Loucy (cell line): Measurements from ENCODE around the gene TBCEL.

Source experiments
- H2AFZ ChIP-seq: fragments of 200-600 bp; sonication (generic); 2 replicates; pipeline ENCODE4 v1.6.0; 2016; ENCODE audit warnings: antibody characterized with exemption, mild to moderate bottlenecking, low read length, moderate library complexity
- H3F3A ChIP-seq: fragments of 200-600 bp; 2 replicates; pipeline ENCODE4 v1.6.0; 2016; ENCODE audit warnings: antibody characterized with exemption, low read depth, mild to moderate bottlenecking
- H3K27me3 ChIP-seq: fragments of 200-600 bp; sonication (generic); 2 replicates; pipeline ENCODE4 v1.6.1; 2014; ENCODE audit warnings: low read length, mild to moderate bottlenecking; ENCODE audit not compliant: insufficient read depth, poor library complexity, severe bottlenecking
- H3K36me3 ChIP-seq: fragments of 200-600 bp; sonication (generic); 2 replicates; pipeline ENCODE4 v1.6.1; 2016; ENCODE audit warnings: low read length; ENCODE audit not compliant: insufficient read depth
- H3K4me1 ChIP-seq: fragments of 200-600 bp; sonication (generic); 2 replicates; pipeline ENCODE4 v1.5.1; 2014; ENCODE audit warnings: low read length, mild to moderate bottlenecking; ENCODE audit not compliant: insufficient read depth, poor library complexity, severe bottlenecking
- H3K4me2 ChIP-seq: fragments of 200-600 bp; sonication (generic); 2 replicates; pipeline ENCODE4 v1.6.0; 2014; ENCODE audit warnings: antibody characterized with exemption, low read length, low read depth, mild to moderate bottlenecking; ENCODE audit not compliant: poor library complexity, severe bottlenecking
- H3K4me3 ChIP-seq: fragments of 200-600 bp; sonication (generic); 2 replicates; pipeline ENCODE4 v1.5.1; 2014; ENCODE audit warnings: low read length, mild to moderate bottlenecking, mixed read lengths; ENCODE audit not compliant: poor library complexity, severe bottlenecking
- H3K79me2 ChIP-seq: fragments of 200-600 bp; sonication (generic); 2 replicates; pipeline ENCODE4 v1.6.1; 2014; ENCODE audit warnings: low read length; ENCODE audit not compliant: insufficient read depth
- H3K9ac ChIP-seq: fragments of 200-600 bp; sonication (generic); 2 replicates; pipeline ENCODE4 v1.6.0; 2014; ENCODE audit warnings: mild to moderate bottlenecking, low read depth, low read length, moderate library complexity; ENCODE audit not compliant: poor library complexity, severe bottlenecking
- H3K9me2 ChIP-seq: fragments of 200-600 bp; sonication (generic); replicated peaks from 2 replicates; pipeline ENCODE4 v1.6.1; 2016; ENCODE audit warnings: low read depth, low read length, mixed read lengths
- H3K9me3 ChIP-seq: fragments of 200-600 bp; sonication (generic); 2 replicates; pipeline ENCODE4 v1.6.1; 2014; ENCODE audit warnings: mild to moderate bottlenecking, antibody characterized with exemption, low read length, low read depth; ENCODE audit not compliant: insufficient read depth
- H4K20me1 ChIP-seq: fragments of 200-600 bp; sonication (generic); 2 replicates; pipeline ENCODE4 v1.6.0; 2014; ENCODE audit warnings: antibody characterized with exemption, low read length, mild to moderate bottlenecking; ENCODE audit not compliant: insufficient read depth, poor library complexity, severe bottlenecking
- CTCF ChIP-seq: fragments of 200-600 bp; sonication (generic); conservative IDR thresholded peaks from 2 replicates; pipeline ENCODE4 v1.5.1; 2014; ENCODE audit warnings: mild to moderate bottlenecking, antibody characterized with exemption, low read length
- EZH2phosphoT487 ChIP-seq: fragments of 200-600 bp; IDR thresholded peaks from 2 replicates; pipeline ENCODE4 v1.6.1; 2018; ENCODE audit warnings: antibody characterized with exemption, mild to moderate bottlenecking, moderate library complexity, borderline replicate concordance

The TBCEL gene

GRCh38 chr11:121004206-121004840 is 19.6 kb upstream of the TBCEL start:
- H3K4me1 ChIP-seq, result no peaks in the 10 kb centered on the region
- H3K27me3 ChIP-seq, result no peaks in the 10 kb centered on the region
- no peak overlapping the region for H3K9ac ChIP-seq
- H2AFZ ChIP-seq, result no peak overlapping the region
- H3K9me3 ChIP-seq, result no peaks in the 10 kb centered on the region; the same call in 1 of the 2 replicates
- H4K20me1 ChIP-seq, result no peaks in the 10 kb centered on the region
- no peak overlapping the region for H3K4me3 ChIP-seq
- H3K79me2 ChIP-seq, result no peaks in the 10 kb centered on the region
- no peaks in the 10 kb centered on the region for H3K36me3 ChIP-seq
- H3K4me2 ChIP-seq, result no peak overlapping the region
- no peaks in the 10 kb centered on the region for H3K9me2 ChIP-seq
- no peak for TF ChIP-seq CTCF
- TF ChIP-seq EZH2phosphoT487, result no peak
- no peaks in the 10 kb centered on the region for H3F3A ChIP-seq

- no peaks in the 10 kb centered on the region for H3F3A ChIP-seq
- no peak overlapping the region for H2AFZ ChIP-seq
- H3K9ac ChIP-seq, result no peak overlapping the region
- no peaks in the 10 kb centered on the region for H3K27me3 ChIP-seq
- no peaks in the 10 kb centered on the region for H3K36me3 ChIP-seq
- H3K4me1 ChIP-seq, result no peaks in the 10 kb centered on the region
- H3K4me2 ChIP-seq, result no peak overlapping the region
- H3K4me3 ChIP-seq, result no peak overlapping the region
- no peaks in the 10 kb centered on the region for H3K79me2 ChIP-seq
- no peaks in the 10 kb centered on the region for H4K20me1 ChIP-seq
- no peak for TF ChIP-seq CTCF
- H3K9me3 ChIP-seq, result no peaks in the 10 kb centered on the region; the same call in 1 of the 2 replicates
- no peaks in the 10 kb centered on the region for H3K9me2 ChIP-seq
Measured at GRCh38 chr11:121006922-121007321, 17.0 kb upstream of the TBCEL start.

GRCh38 chr11:121008551-121008950 is 15.4 kb upstream of the TBCEL start:
- Histone ChIP-seq H3K4me3 (no peak overlapping the region), H3K4me2 (no peak overlapping the region), H3K9ac (no peak overlapping the region), H3F3A (no peaks in the 10 kb centered on the region), H3K27me3 (no peaks in the 10 kb centered on the region), H3K4me1 (no peaks in the 10 kb centered on the region), H3K36me3 (no peaks in the 10 kb centered on the region), H2AFZ (no peak overlapping the region), H3K9me3 (no peaks in the 10 kb centered on the region; the same call in 1 of the 2 replicates), H3K79me2 (no peaks in the 10 kb centered on the region), H3K9me2 (no peaks in the 10 kb centered on the region), H4K20me1 (no peaks in the 10 kb centered on the region)
- TF ChIP-seq CTCF (no peak), EZH2phosphoT487 (no peak)
